Measurements from ENCODE around the gene TM9SF1.

The TM9SF1 gene

DNA sequence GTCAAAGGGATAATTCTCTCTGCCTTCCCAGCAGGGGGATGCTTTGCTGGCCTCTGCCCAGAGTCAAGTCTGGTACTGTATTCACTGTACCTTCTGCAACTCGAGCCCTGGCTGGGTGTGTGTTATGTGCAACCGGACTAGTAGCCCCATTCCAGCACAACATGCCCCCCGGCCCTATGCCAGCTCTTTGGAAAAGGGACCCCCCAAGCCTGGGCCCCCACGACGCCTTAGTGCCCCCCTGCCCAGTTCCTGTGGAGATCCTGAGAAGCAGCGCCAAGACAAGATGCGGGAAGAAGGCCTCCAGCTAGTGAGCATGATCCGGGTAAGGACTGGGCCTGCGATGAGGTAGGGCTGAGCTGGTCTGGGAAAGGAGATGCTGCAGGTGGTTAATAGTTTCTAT lies 44.7 kb downstream of the TM9SF1 start:
- no peak for DNase-seq (ENCODE audit: low read depth)

DNA sequence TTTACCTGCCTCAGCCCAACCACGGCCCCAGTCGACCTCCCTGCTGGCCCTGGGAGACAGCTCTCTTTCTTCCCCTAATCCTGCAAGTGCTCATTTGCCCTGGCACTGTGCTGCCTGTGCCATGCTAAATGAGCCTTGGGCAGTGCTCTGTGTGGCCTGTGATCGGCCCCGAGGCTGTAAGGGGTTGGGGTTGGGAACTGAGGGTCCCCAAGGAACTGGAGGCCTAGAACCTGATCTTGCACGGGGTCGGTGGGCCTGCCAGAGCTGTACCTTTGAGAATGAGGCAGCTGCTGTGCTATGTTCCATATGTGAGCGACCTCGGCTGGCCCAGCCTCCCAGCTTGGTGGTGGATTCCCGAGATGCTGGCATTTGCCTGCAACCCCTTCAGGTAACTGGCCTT lies 45.2 kb downstream of the TM9SF1 start:
- no peak for DNase-seq (ENCODE audit: low read depth)

DNA sequence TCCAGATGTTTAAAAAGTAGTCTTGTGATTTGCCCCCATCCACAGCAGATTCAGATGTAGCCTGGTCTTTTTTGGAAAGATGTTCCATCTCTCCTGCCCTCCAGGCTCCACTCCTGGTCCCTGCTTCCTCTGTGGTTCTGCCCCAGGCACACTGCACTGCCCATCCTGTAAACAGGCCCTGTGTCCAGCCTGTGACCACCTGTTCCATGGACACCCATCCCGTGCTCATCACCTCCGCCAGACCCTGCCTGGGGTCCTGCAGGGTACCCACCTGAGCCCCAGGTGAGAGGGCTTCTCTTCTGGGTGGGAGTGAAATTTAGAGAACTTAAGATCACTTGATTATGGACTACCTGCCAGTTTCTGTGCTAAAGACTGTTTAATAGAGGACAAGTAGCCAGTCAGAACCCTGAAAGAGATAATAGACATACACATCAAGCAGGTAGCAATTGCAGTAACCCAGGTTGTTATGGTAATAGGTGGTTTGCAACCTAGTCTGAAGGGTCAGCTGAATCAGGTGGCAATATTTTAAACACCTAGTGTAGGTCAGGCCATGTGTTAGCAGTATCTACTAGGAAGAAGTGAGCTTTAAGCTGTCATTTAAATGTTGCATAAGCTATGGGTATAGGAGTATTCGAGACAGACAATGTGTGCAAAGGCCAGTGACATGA lies 45.8 kb downstream of the TM9SF1 start:
- no peak for DNase-seq (ENCODE audit: low read depth)

DNA sequence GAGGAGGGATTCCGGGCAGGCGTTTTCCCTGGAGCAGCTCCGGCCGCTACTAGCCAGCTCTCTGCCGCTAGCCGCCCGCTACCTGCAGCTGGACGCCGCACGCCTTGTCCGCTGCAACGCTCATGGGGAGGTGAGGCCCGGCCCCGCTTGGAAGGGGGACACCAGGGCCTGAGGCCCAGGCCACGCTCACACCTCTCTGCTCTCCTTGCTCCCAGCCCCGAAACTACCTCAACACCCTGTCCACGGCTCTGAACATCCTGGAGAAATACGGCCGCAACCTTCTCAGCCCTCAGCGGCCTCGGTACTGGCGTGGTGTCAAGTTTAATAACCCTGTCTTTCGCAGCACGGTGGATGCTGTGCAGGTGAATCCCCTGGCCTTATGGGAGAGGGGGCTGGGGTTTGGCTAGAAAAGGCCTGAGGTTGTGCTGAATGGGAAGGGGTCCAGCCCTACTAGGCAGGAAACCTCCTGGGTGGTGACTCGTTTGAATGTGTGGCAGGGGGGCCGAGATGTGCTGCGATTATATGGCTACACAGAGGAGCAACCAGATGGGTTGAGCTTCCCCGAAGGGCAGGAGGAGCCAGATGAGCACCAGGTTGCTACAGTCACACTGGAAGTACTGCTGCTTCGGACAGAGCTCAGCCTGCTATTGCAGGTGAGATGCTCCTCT lies 47.3 kb downstream of the TM9SF1 start:
- no peak for DNase-seq (ENCODE audit: low read depth)

DNA sequence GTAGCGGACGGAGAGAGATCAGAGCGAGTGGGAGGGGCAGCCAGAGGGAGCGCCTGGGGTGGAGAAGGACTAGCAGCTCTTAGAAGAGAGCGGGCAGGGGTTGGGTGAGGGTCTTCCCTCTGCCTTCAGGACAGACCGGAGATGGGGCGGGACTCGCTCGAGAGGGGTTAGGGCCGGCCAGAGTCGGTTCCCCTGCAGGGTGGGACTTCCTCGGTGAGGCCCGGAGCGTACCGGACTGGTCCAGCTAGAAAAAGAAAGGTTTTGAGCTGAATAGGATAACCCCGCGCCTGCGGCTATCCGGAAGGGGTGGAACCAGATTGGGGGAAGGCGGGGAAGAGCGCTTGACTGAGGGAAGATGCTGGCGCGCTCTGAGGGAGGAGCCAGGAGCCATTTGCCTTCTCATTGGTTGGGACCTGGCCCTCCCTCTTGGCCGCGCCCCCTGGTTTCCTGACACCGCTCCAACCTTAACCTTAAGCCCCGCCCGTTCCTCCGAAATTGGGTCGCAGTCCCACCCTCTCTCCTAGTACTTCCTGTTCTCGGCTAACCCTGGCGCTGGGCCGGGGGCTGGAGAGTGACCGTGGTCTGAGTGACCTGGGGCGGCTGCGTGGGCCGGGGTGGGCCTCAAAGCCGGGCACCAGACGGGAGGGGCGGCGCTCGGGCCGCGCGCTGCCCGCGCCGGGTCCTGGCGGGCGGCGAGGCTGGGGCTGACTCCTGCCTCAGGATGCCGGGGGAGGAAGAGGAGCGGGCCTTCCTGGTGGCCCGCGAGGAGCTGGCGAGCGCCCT lies 48.1 kb downstream of the TM9SF1 start, which contains the start of gene RNF31:
Gene RNF31, plus strand, starts transcription at position 521 of the 783 bp plus-strand sequence. Its CDS starts 201 bp downstream, at position 722.
- DNase-seq (ENCODE audit: low read depth) = peak; percentile 98

DNA sequence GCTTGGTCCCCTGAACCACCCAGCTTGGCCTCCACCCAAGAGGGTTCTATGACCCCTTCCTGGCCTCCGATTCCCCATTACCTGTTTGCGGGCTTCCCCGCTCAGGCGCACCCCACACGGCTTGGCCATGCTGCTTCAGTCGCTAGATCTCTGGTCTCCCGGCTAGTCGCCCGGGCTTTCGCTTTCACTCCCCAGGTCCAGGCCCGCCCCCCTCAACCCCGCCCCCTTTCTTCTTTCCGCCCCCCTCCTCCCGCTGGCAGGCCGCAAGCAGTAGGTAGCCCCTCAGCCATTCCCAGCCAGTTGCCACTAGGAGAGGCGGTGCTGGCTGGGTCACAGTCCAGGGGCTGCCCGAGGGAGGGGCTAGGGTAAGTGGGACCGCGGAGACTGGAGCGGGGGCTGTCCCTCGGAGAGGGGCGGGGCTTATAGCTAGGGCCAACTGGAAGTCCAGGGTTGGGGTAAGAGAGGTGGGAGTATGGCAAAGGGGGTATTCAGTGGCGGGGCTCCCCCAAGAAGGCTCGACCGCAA lies 48.7 kb downstream of the TM9SF1 start, which contains the start of gene PSME2:
Gene PSME2, minus strand, starts transcription at position 158 of the 525 bp plus-strand sequence. Its CDS starts 29 bp downstream, at position 129.
- DNase-seq (ENCODE audit: low read depth) = peak; percentile 73

DNA sequence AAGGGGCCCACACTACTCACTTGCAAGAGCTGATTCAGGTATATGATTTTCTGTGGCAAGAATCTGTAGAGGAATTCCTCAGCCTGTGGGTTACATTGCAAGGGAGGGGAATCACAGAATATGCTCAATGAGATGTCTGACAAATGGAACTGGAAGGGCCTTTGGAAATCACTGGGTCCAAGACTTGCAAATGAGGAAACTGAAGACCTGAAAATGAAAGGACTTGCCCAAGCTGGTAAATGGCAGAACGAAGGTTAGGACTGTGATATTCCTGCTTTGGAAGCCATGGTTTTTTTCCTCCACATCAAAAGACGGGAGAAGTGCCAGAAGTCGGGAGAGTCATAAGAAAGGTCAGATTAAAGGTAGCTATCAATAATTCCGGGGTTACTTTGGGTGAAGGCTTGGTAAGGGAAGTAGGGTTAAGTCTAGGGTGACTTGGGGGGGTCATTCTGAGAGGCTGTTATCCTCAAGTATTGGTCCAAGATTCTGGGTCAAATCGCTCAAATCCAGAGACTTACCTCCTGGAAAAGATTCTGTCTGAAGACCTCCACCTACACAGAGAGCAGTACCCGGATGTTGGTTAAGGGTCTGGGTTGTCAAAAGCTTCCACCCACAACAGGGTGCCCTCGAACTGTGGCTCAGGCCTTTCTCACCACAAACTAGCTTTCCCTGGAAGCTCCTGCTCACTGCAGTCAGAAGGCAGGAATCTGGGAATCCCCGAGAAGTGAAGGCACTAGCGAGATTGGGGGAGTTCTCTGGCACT lies 49.4 kb downstream of the TM9SF1 start:
- no peak for DNase-seq (ENCODE audit: low read depth)

DNA sequence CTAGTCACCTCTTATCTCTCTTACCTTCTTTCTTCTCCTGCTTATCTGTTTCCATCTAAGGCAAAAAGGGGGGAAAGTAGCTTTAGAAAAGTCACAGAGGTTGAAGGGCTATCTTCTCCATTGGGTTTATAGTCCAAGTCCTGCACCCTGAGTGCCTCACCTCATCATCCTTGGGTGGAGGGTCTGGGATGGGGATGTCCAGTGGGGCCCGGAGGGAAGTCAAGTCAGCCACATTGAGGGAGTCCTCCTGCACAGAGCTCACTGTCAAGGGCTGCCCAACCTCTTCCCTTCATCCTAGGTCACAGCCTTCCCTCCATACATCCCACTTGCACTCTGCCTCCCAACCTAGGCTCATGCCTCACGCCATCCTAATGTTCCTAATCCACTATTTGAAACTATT lies 50.0 kb downstream of the TM9SF1 start:
- DNase-seq (ENCODE audit: low read depth) = no peak

DNA sequence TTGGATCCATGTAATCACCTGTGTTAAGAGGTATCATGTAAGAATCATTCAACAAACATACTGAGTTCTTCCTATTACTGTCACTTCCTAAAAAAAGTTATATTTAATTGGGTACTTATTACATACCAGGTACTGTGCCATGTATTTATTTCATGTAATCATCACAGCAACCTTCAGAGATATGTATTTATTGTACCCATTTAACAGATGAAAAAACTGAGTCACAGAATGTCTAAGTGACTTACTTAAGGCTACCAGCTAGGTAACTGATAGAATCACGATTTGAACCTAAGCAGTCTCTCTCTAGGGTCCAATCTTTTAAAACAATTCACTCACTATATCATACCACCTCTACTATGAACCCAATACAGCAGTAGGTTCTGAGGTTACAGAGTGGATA lies 50.8 kb downstream of the TM9SF1 start:
- no peak for DNase-seq (ENCODE audit: low read depth)

DNA sequence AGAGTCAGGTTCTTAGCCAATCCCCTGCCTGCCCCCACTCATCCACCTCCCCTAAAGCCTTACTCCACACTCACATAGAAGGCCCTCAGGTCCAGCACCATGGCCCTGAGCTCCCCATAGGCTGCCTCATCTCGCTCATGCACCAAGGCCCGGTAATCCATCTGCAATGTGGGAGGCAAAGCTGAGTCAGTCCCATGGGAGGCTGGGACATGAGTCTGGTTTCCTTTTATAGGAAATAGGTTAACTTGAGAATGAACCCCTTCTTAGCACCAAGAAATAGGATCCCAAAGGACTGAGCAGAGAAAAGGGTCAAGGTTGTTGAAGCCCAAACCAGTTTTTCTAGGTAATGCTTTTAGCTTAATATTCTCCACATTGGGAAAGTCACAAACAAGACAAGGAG lies 51.7 kb downstream of the TM9SF1 start:
- no peak for DNase-seq (ENCODE audit: low read depth)

DNA sequence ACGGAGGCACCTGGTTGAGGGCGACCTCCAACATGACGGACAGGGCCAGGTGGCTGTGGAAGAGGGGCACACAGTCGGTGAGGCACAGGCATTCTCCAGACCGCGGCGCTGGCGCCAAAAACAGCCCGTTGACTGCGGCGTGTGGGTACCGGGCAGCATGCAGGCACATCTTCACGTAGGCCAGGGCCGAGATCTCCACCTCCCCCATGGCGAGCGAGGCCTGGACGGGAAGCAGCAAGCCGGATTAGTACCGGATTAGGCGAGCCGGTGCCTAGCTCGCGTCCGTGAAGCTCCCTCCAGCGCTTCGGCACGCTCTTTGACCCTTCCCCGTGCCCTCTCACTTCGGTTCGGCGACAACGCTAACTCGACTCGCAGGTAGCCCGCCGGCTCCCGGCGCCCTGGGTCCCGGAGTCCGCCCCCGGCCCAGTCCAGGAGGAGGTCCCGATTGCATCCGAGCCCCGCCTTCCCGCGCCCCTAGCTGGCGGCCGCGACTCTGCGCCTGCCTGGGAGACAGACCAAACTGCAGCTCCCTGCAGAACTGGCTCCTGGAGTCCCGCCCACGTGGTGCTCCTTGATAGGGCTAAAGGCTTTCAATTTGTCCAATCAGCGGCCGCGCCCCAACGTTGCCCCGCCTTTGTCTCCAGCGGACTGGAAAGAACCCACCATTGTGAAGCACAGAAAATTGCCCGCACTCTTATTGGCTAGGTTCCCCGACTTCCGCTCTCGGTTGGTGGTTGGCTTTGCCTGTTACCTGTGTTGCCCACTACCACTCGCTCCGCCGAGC lies 54.0 kb downstream of the TM9SF1 start, which contains the start of gene EMC9:
Gene EMC9, minus strand, starts transcription at position 495 of the 784 bp plus-strand sequence. Its CDS starts 287 bp downstream, at position 208.
- peak; percentile 99 for DNase-seq (ENCODE audit: low read depth)

DNA sequence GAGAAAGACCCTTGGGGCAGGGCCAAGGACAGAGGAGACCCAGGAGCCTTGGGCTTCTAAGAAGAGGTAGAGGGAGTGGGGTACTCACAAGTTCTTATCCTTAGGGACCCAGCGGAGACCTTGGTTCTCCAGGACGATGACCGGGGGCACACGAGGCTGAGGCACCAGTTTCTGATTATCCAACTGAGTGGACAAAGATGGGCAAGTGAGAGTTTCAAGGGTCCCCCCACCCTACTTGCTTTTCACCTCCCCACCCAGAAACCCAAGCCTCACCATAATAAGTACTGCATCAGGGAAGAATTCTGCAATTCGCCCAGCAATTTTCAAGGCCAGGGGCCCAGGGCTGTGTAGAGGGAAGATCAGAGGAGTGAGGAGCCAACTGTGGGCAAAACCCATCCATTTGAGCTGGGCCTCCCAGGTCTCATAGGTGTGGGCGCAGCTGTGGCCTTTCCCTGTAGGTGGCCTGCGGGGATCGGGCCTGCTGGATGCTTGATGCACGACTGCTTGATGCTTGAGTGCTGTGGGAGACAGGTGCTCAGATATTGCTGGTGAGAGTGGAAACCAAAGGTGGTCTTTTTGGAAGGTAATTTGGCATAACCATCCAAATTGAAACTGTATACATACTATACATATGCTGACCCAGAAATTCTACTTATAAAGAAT lies 55.8 kb downstream of the TM9SF1 start:
- no peak for DNase-seq (ENCODE audit: low read depth)

All from stimulated activated CD4-positive, alpha-beta T cell treated with anti-CD3 and anti-CD28 coated beads, Interleukin-2, amount 100 ng/mL, for 4 hours (primary cell).